Fibroblast of skin of scalp (primary cell): ENCODE measurements around the gene HSPB6. TPM values are rescaled to one million over a fixed set of nuclear protein-coding genes. Genes with fewer than 3 reads are reported as not detected.
"Not testable (repeated sequence)": the region's sequence is repeated elsewhere in the genome, so short reads cannot be mapped to it uniquely, and the experiment has no call there.

Experiments
- DNase-seq: peaks from one replicate; pipeline ENCODE4 v3.0.0-alpha.2; 2013
- polyA plus RNA-seq, 2 experiments: library from polyadenylated mRNA; unstranded; fragments of 120-200 nt; gene quantifications; one replicate each; pipeline ENCODE4 v1.2.1, GENCODE V29; 2013; ENCODE audit not compliant: insufficient read length in 2 of 2

The HSPB6 gene
- 80.6 TPM for polyA plus RNA-seq (2013, experiment 1 of 2; ENCODE audit: insufficient read length)
- 107 TPM for polyA plus RNA-seq (2013, experiment 2 of 2; ENCODE audit: insufficient read length)

- peak; percentile 64 for DNase-seq
Observed at GRCh38 chr19:35756377-35757230, at the start of gene HSPB6. Gene HSPB6 (minus strand): TSS chr19:35757029. CDS start chr19:35757008, 21 bp downstream.

- DNase-seq = no peak
Observed at GRCh38 chr19:35806597-35806996, 49.8 kb upstream of the HSPB6 start.

GRCh38 chr19:35805526-35806102 is 48.8 kb upstream of the HSPB6 start:
- DNase-seq = no peak

GRCh38 chr19:35801828-35802227 is 45.0 kb upstream of the HSPB6 start:
- no peak for DNase-seq

- DNase-seq = no peak
Observed at GRCh38 chr19:35797663-35798062, 40.8 kb upstream of the HSPB6 start.

- no peak for DNase-seq
Observed at GRCh38 chr19:35796645-35797542, 40.1 kb upstream of the HSPB6 start.

GRCh38 chr19:35795564-35795963 is 38.7 kb upstream of the HSPB6 start:
- DNase-seq = not testable (repeated sequence)

- DNase-seq = peak; percentile 27
Observed at GRCh38 chr19:35793381-35794165, 36.7 kb upstream of the HSPB6 start.

GRCh38 chr19:35792888-35793287 is 36.1 kb upstream of the HSPB6 start:
- no peak for DNase-seq

- DNase-seq = no peak
Observed at GRCh38 chr19:35792312-35792711, 35.5 kb upstream of the HSPB6 start.

GRCh38 chr19:35791814-35792279 is 35.0 kb upstream of the HSPB6 start:
- DNase-seq = no peak

GRCh38 chr19:35790981-35791813 is 34.4 kb upstream of the HSPB6 start:
- DNase-seq = no peak

- no peak for DNase-seq
Observed at GRCh38 chr19:35789978-35790944, 33.4 kb upstream of the HSPB6 start.

GRCh38 chr19:35789195-35789977 is 32.6 kb upstream of the HSPB6 start:
- DNase-seq = no peak

- DNase-seq = no peak
Observed at GRCh38 chr19:35788205-35788960, 31.6 kb upstream of the HSPB6 start.

GRCh38 chr19:35787227-35787799 is 30.5 kb upstream of the HSPB6 start:
- DNase-seq = no peak

- no peak for DNase-seq
Observed at GRCh38 chr19:35786299-35787160, 29.7 kb upstream of the HSPB6 start.
